H1 (cell line): ENCODE data around the gene CBL. TPM values are rescaled to one million over a fixed set of nuclear protein-coding genes. Genes with fewer than 3 reads are reported as not detected.
A peak's percentile ranks its signal among the peaks of the same experiment; 100 is the strongest.

Experiments
- CTCF ChIA-PET: fragments of 300-600 bp; sonication (Branson Sonifier 250); formaldehyde crosslinking; loops from one replicate; lab custom pipeline; 2021; ENCODE audit not compliant: partially characterized antibody; lab: Charles Lee
- POLR2A ChIA-PET: fragments of 300-600 bp; sonication (Branson Sonifier 250); formaldehyde crosslinking; loops from one replicate; lab custom pipeline; 2021; ENCODE audit warnings: inconsistent platforms; ENCODE audit not compliant: partially characterized antibody; lab: Charles Lee
- DNase-seq, 2 experiments: peaks; one replicate each; pipeline versions ENCODE4 v3.0.0 to v3.0.0-alpha.2; 2010 to 2022; ENCODE audit warnings: low spot score in 2 of 2, low read depth in 1 of 2, mixed read lengths in 1 of 2
- FAIRE-seq: peaks from 2 replicates; lab custom pipeline; 2011; peaks lifted over from hg19 to GRCh38; lab: Jason Lieb, UNC
- H2AFZ ChIP-seq: 2 replicates; pipeline ENCODE4 v1.8.1; 2012; ENCODE audit warnings: low read length, inconsistent platforms
- H2AK5ac ChIP-seq: 2 replicates; pipeline ENCODE4 v1.6.1; 2013; ENCODE audit warnings: low read depth, low read length
- H2BK120ac ChIP-seq: replicated peaks from 2 replicates; pipeline ENCODE3; 2013; ENCODE audit warnings: low read depth, low read length, inconsistent platforms
- H2BK12ac ChIP-seq: 2 replicates; pipeline ENCODE4 v1.6.1; 2013; ENCODE audit warnings: low read depth, low read length
- H2BK15ac ChIP-seq: 2 replicates; pipeline ENCODE4 v1.6.1; 2013; ENCODE audit warnings: low read length
- H2BK20ac ChIP-seq: 2 replicates; pipeline ENCODE4 v1.6.1; 2013; ENCODE audit warnings: low read length
- H2BK5ac ChIP-seq: 2 replicates; pipeline ENCODE4 v1.6.1; 2013; ENCODE audit warnings: low read depth, low read length
- H3K14ac ChIP-seq: 2 replicates; pipeline ENCODE4 v1.6.1; 2013; ENCODE audit warnings: inconsistent platforms; ENCODE audit not compliant: insufficient read length
- H3K18ac ChIP-seq: 2 replicates; pipeline ENCODE4 v1.6.1; 2013; ENCODE audit warnings: low read length; ENCODE audit errors: extremely low read depth
- H3K23ac ChIP-seq: 2 replicates; pipeline ENCODE4 v1.6.1; 2013; ENCODE audit warnings: inconsistent platforms; ENCODE audit not compliant: insufficient read length
- H3K23me2 ChIP-seq: 2 replicates; pipeline ENCODE4 v1.6.1; 2013; ENCODE audit warnings: low read depth, low read length
- H3K27ac ChIP-seq: 2 replicates; pipeline ENCODE4 v1.6.1; 2011; ENCODE audit warnings: low read depth, low read length, inconsistent platforms
- H3K27me3 ChIP-seq, 4 experiments: replicated peaks in 1 of 4; 1 replicate in 1 of 4; 2 replicates in 3 of 4; pipeline versions ENCODE4 v1.6.1 to v1.8.1; 2011 to 2013; ENCODE audit warnings: low read length in 3 of 4, mild to moderate bottlenecking in 3 of 4, inconsistent platforms in 2 of 4, mixed read lengths in 2 of 4, moderate library complexity in 1 of 4; ENCODE audit not compliant: control insufficient read depth in 3 of 4, insufficient read depth in 3 of 4; ENCODE audit errors: extremely low read depth in 1 of 4
- H3K36me3 ChIP-seq, 4 experiments: 2 replicates each; pipeline versions ENCODE4 v1.6.1 to v1.8.1; 2011 to 2013; ENCODE audit warnings: mild to moderate bottlenecking in 4 of 4, low read length in 3 of 4, moderate library complexity in 2 of 4, control low read depth in 1 of 4, inconsistent platforms in 1 of 4; ENCODE audit not compliant: insufficient read depth in 4 of 4, control insufficient read depth in 2 of 4
- H3K4ac ChIP-seq: replicated peaks from 2 replicates; pipeline ENCODE3; 2013; ENCODE audit warnings: low read length, low read depth, mixed read lengths, inconsistent platforms; ENCODE audit not compliant: insufficient read length
- H3K4me1 ChIP-seq, 4 experiments: replicated peaks in 1 of 4; 1 replicate in 1 of 4; 2 replicates in 3 of 4; pipeline versions ENCODE4 v1.6.1 to v1.8.1; 2011 to 2013; ENCODE audit warnings: low read length in 3 of 4, inconsistent platforms in 2 of 4, mixed read lengths in 1 of 4; ENCODE audit not compliant: insufficient read depth in 4 of 4, control insufficient read depth in 3 of 4
- H3K4me2 ChIP-seq, 2 experiments: 2 replicates each; pipeline versions ENCODE4 v1.6.1 to v1.8.1; 2011 to 2013; ENCODE audit warnings: low read depth in 2 of 2, low read length in 2 of 2, control low read depth in 1 of 2, inconsistent platforms in 1 of 2, mild to moderate bottlenecking in 1 of 2; ENCODE audit not compliant: insufficient read depth in 1 of 2
- H3K4me3 ChIP-seq, 4 experiments: fragments of 200-600, 300-600 bp in 1 of 4; sonication (generic), shearing (Covaris generic), sonication (Bioruptor Twin) in 1 of 4; 2 replicates each; pipeline versions ENCODE4 v1.5.1 to v1.8.1; 2011 to 2016; ENCODE audit warnings: low read length in 4 of 4, low read depth in 3 of 4, control low read depth in 2 of 4, inconsistent platforms in 2 of 4, mild to moderate bottlenecking in 2 of 4, mixed read lengths in 1 of 4, moderate library complexity in 1 of 4; ENCODE audit not compliant: insufficient read depth in 2 of 4; ENCODE audit errors: extremely low read depth in 1 of 4
- H3K56ac ChIP-seq: replicated peaks from 2 replicates; pipeline ENCODE3; 2013; ENCODE audit warnings: low read depth, mild to moderate bottlenecking, mixed read lengths, low read length, inconsistent platforms; ENCODE audit not compliant: insufficient read length
- H3K79me1 ChIP-seq: 2 replicates; pipeline ENCODE4 v1.6.1; 2013; ENCODE audit warnings: low read depth, low read length, control low read depth
- H3K79me2 ChIP-seq, 2 experiments: 2 replicates each; pipeline versions ENCODE4 v1.6.1 to v1.8.1; 2012 to 2013; ENCODE audit warnings: low read length in 2 of 2, mild to moderate bottlenecking in 2 of 2, inconsistent platforms in 1 of 2; ENCODE audit not compliant: insufficient read depth in 2 of 2, control insufficient read depth in 1 of 2
- H3K9ac ChIP-seq, 4 experiments: replicated peaks in 1 of 4; 1 replicate in 1 of 4; 2 replicates in 3 of 4; pipeline versions ENCODE4 v1.6.1 to v1.8.1; 2011 to 2013; ENCODE audit warnings: low read depth in 3 of 4, low read length in 3 of 4, control low read depth in 2 of 4, mild to moderate bottlenecking in 2 of 4, moderate library complexity in 2 of 4, inconsistent platforms in 1 of 4; ENCODE audit errors: extremely low read depth in 1 of 4
- H3K9me3 ChIP-seq, 2 experiments: 2 replicates each; pipeline versions ENCODE4 v1.6.1 to v1.8.1; 2012 to 2013; ENCODE audit warnings: mild to moderate bottlenecking in 2 of 2, moderate library complexity in 2 of 2, control low read depth in 1 of 2, inconsistent platforms in 1 of 2, low read depth in 1 of 2, low read length in 1 of 2, mixed read lengths in 1 of 2; ENCODE audit not compliant: insufficient read depth in 2 of 2
- H4K20me1 ChIP-seq, 2 experiments: replicated peaks in 1 of 2; 2 replicates each; pipeline versions ENCODE3 to v1.8.1; 2011 to 2013; ENCODE audit warnings: inconsistent platforms in 2 of 2, low read length in 2 of 2, mild to moderate bottlenecking in 1 of 2; ENCODE audit not compliant: insufficient read depth in 2 of 2, control insufficient read depth in 1 of 2
- H4K5ac ChIP-seq: 2 replicates; pipeline ENCODE4 v1.6.1; 2013; ENCODE audit warnings: low read length, low read depth, mixed read lengths, inconsistent platforms; ENCODE audit not compliant: insufficient read length
- H4K8ac ChIP-seq: 2 replicates; pipeline ENCODE4 v1.8.0; 2013; ENCODE audit warnings: mild to moderate bottlenecking, moderate library complexity, low read length, inconsistent platforms; ENCODE audit not compliant: insufficient read depth; ENCODE audit errors: extremely low read depth
- H4K91ac ChIP-seq: replicated peaks from 2 replicates; pipeline ENCODE3; 2013; ENCODE audit warnings: low read length, mixed read lengths, inconsistent platforms; ENCODE audit not compliant: insufficient read length
- CBX5 ChIP-seq: fragments of 300-800, 300-1000 bp; sonication (generic); IDR thresholded peaks from 2 replicates; pipeline ENCODE4 v1.7.1; 2016; ENCODE audit warnings: antibody characterized with exemption, low read length, low read depth
- HDAC6 ChIP-seq: IDR thresholded peaks from one replicate; pipeline ENCODE4 v1.7.1; 2012; ENCODE audit warnings: low read depth, mild to moderate bottlenecking, inconsistent platforms, low read length, moderate library complexity
- NRF1 ChIP-seq: IDR thresholded peaks from 2 replicates; pipeline ENCODE4 v1.6.1; 2011; ENCODE audit warnings: mild to moderate bottlenecking, low read depth, low read length, improper control_type of control experiment
- WGBS, 2 experiments: shearing (Covaris generic) in 1 of 2; methylation state at CpG; one replicate each; pipeline versions ENCODE4 v1.1.6 to v1.1.7; 2013 to 2015; ENCODE audit warnings: low lambda C conversion rate in 2 of 2, mixed read lengths in 2 of 2, inconsistent platforms in 1 of 2, low coverage in 1 of 2, missing lambda C conversion rate in 1 of 2; ENCODE audit not compliant: insufficient replicate concordance in 2 of 2, insufficient coverage in 1 of 2, insufficient read length in 1 of 2; ENCODE audit errors: extremely low coverage in 1 of 2, missing lambda C conversion rate in 1 of 2; 5-methylcytosine and 5-hydroxymethylcytosine counted together
- polyA plus RNA-seq, 7 experiments: library from polyadenylated mRNA; depleted of rRNA in 3 of 7; stranded (reverse) in 5 of 7; unstranded in 2 of 7; fragments of >200 nt in 5 of 7; fragments of 200-250 nt in 2 of 7; gene quantifications; 1 replicate in 5 of 7; 2 replicates in 1 of 7; 4 replicates in 1 of 7; pipeline versions ENCODE4 v1.2.1 to v1.2.3, GENCODE V29; 2011 to 2013; ENCODE audit warnings: missing spikeins in 2 of 7, mixed read lengths in 2 of 7
- total RNA-seq: library from RNA; stranded (reverse); fragmentation: NEBNext Ultra II Directional; extraction: Animal tissue kit (Norgen Biotek cat#: 25700); gene quantifications from 2 replicates; pipeline ENCODE4 v1.2.1, GENCODE V29; 2021
- TF ChIP-seq, protein P1 (sequence below): IDR thresholded peaks from 2 replicates; pipeline ENCODE4 v1.6.1; 2012; ENCODE audit warnings: inconsistent platforms
- TF ChIP-seq, protein P2 (sequence below): IDR thresholded peaks from 2 replicates; pipeline ENCODE4 v1.6.1; 2012; ENCODE audit warnings: inconsistent platforms

The CBL gene
- total and polyA plus RNA-seq, 2 of the 8 experiments (the other 6 are each of a cell fraction or from before 2014, with no cell fraction given), result 23.1 to 57.8 TPM

DNA sequence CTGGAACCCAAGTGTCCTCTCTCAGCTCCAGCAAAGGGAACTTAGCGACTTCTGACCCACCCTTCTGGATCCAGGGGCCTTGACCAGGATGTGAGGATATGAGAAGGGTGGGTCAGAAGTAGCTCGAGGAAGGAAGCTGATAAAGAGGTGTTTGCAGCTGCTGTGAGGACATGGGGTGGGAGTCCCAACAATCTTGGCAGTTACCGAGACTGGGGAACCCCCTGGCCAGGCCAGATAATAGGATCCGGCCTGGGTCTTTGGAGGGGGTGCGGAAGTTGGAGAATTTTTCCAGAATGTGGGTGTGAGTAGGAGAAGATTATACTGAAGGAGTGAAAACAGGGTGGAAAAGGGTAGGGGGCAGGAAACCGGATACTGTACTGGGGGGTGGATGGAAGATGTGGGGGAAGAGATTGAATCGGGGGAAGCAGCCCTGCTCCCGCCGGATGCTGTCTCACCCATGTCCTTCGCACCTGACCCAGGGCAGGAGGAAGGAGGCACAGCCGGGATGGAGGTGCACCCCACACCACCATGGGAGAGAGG lies 113.6 kb downstream of the CBL start:
- peaks cover 11 to 53% (median 48%) of the 10 kb centered on the region in 4 experiments for H3K4me1 ChIP-seq

More for the DNA sequence above, 113.6 kb downstream of the CBL start:
- WGBS, 2 experiments, result 83% methylated on average over 4 of the region's 11 CpGs; no CpG with 5 or more reads in 1 of the 2 experiments
- Histone ChIP-seq H3K9ac (no peak overlapping the region), H3K79me2 (no peaks in the 10 kb centered on the region), H2BK120ac (peak overlapping the region; percentile 36), H3K18ac (peak overlapping the region; percentile 79; the same call in 1 of the 2 replicates), H4K8ac (peak overlapping the region; percentile 88), H3K4me2 (peak overlapping the region; percentile 47 to 97), H2BK15ac (peak overlapping the region; percentile 98), H3K56ac (no peak overlapping the region), H2BK5ac (peak overlapping the region; percentile 91; the same call in 1 of the 2 replicates), H3K79me1 (no peaks in the 10 kb centered on the region), H3K4me3 (peak overlapping the region in 1 of 4 experiments; percentile 68; a peak in 1 of 8 replicates), H2AK5ac (peak overlapping the region; percentile 93; the same call in 1 of the 2 replicates), H3K23ac (no peak overlapping the region), H3K9me3 (no peaks in the 10 kb centered on the region), H3K36me3 (no peaks in the 10 kb centered on the region), H3K4ac (peak overlapping the region; percentile 45), H2BK12ac (peak overlapping the region; percentile 98; the same call in 1 of the 2 replicates), H3K27ac (no peak overlapping the region), H3K14ac (no peak overlapping the region), H2BK20ac (peak overlapping the region; percentile 96; the same call in 1 of the 2 replicates), H3K27me3 (peaks cover 5 to 40% (median 32%) of the 10 kb centered on the region in 4 experiments), H3K23me2 (peaks cover 33% of the 10 kb centered on the region), H2AFZ (no peak overlapping the region), H4K91ac (peak overlapping the region; percentile 94), H4K20me1 (peaks cover 2% of the 10 kb centered on the region in 2 experiments), H4K5ac (no peak overlapping the region)
- TF ChIP-seq HDAC6 (no peak), NRF1 (no peak), CBX5 (no peak)
- TF ChIP-seq, protein P1, sequence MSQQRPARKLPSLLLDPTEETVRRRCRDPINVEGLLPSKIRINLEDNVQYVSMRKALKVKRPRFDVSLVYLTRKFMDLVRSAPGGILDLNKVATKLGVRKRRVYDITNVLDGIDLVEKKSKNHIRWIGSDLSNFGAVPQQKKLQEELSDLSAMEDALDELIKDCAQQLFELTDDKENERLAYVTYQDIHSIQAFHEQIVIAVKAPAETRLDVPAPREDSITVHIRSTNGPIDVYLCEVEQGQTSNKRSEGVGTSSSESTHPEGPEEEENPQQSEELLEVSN, result peak; percentile 62
- TF ChIP-seq, protein P2, sequence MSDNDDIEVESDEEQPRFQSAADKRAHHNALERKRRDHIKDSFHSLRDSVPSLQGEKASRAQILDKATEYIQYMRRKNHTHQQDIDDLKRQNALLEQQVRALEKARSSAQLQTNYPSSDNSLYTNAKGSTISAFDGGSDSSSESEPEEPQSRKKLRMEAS, result peak; percentile 32; the same call in 1 of the 2 replicates
- CTCF ChIA-PET, result interaction anchor here (1.6 to 16.8 kb wide), 6 partner anchors 10 to 61 kb away, joined by 4 to 415 read pairs (median 12); partner anchors contain the start of genes C1QTNF5, MFRP, RNF26 and USP2
- FAIRE-seq (no peak), DNase-seq (no peak)
- POLR2A ChIA-PET, result interaction anchor here (1.0 to 5.4 kb wide), 5 partner anchors 12 to 224 kb away, joined by 3 to 44 read pairs (median 28); a partner anchor contains a TSS
